Adrenal gland (tissue), 5 donors: ENCODE results near the gene CDK11A.

Experiments used
- CTCF ChIP-seq, 6 experiments: fragments of 450-650 bp in 4 of 6; fragments of 200-600 bp in 2 of 6; sonication (generic) in 1 of 6; IDR thresholded peaks; 1 replicate in 5 of 6; 2 replicates in 1 of 6; pipeline versions ENCODE4 v1.5.1 to v1.8.0; 2016 to 2021; ENCODE audit warnings: antibody characterized with exemption in 6 of 6, mild to moderate bottlenecking in 2 of 6, moderate library complexity in 1 of 6
- POLR2A ChIP-seq, 2 donors: fragments of 450-650 bp; IDR thresholded peaks; one replicate each; pipeline ENCODE4 v1.6.1; 2017; ENCODE audit warnings: antibody characterized with exemption in 2 of 2, mild to moderate bottlenecking in 2 of 2, moderate library complexity in 1 of 2
- donor health status: DM: no; HTN: no; CAD: no.

DNA sequence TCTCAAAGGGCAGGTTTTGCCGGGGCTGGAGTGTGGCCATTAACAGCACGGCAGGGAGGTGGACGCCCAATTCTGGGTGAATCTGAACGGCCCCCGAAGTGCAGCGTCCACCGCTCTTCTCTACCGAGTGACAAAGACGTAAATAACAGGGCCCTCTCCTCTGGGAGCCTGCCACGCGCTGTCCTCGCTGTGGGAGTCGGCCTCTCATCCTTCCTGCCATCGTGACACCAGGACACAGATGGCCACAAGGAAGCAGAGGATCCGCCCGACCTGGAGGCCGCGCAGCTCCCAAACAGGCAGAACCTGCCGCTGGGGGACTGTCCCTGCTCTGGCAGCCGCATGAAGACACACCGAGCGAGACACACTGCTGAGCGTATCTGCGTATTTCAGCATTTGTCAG lies 53.3 kb downstream of the CDK11A start:
- TF ChIP-seq CTCF (IDR thresholded peaks at IDR 0.05) (no peak), POLR2A (IDR thresholded peaks at IDR 0.05) (no peak)
